Adipocyte (in vitro differentiated cells): ENCODE results near the gene PKDREJ.

Experiments used
- DNase-seq: peaks from one replicate; pipeline ENCODE4 v3.0.0-alpha.2; 2015; ENCODE audit warnings: low read depth
- H3K27me3 ChIP-seq: replicated peaks from 2 replicates; pipeline ENCODE4 v1.7.0; 2013; ENCODE audit warnings: mild to moderate bottlenecking, low read length, moderate library complexity; ENCODE audit not compliant: control insufficient read depth, insufficient read depth
- H3K36me3 ChIP-seq: 2 replicates; pipeline ENCODE4 v1.7.0; 2013; ENCODE audit warnings: low read length, mild to moderate bottlenecking, moderate library complexity; ENCODE audit not compliant: control insufficient read depth, insufficient read depth, severe bottlenecking
- H3K4me1 ChIP-seq: 2 replicates; pipeline ENCODE4 v1.7.0; 2013; ENCODE audit warnings: mild to moderate bottlenecking, low read length, moderate library complexity; ENCODE audit not compliant: control insufficient read depth, insufficient read depth
- H3K4me3 ChIP-seq: 2 replicates; pipeline ENCODE4 v1.7.0; 2013; ENCODE audit warnings: mild to moderate bottlenecking, low read length, moderate library complexity
- H3K9ac ChIP-seq: 2 replicates; pipeline ENCODE4 v1.7.0; 2013; ENCODE audit warnings: mild to moderate bottlenecking, low read length, moderate library complexity
- H3K9me3 ChIP-seq: 2 replicates; pipeline ENCODE4 v1.7.0; 2013; ENCODE audit warnings: mild to moderate bottlenecking, low read length, moderate library complexity; ENCODE audit not compliant: control insufficient read depth

PKDREJ gene

DNA sequence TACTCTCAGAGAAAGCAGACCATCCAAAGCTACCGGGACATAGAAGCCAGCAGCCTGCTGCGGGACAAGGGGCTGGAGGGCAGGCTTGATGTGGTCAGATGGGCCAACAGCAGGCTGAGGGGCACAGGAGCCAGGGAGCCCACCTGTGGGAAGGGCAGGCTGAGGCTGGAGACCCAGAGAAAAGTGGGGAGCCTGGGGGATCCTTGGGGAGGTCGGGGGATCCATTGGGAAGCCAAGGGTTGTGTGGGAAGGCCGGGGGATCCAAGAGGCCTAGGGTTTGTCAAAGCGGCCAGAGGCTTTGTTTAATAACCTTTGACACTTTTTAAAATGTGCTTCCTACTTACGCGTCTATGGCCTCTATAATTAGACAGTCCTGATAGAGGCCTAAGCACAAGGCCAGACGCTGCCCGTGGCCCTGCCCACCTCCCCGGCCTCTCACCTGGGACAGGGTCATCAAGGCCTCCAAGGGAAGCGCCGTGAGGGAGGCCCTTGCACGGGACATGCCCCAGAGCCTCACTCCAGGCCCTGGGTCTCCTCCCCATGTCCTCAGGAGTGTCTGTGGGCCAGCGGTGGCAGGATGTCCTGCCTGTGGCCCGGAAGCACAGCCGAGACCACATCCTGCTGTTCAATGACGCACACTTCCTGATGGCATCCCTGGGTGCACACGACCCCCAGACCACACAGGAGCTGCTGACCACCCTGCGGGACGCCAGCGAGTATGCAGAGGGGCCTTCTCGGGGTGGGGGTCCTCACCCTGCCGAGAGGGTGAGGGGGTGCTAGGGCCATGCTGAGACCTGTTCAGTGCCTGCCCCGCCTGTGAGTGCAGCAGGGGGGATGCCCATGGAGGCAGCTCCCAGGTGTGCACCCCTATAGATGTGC is 25.0 kb upstream of the PKDREJ start:
- Histone ChIP-seq H3K4me3 (no peak overlapping the region), H3K9me3 (no peaks in the 10 kb centered on the region), H3K9ac (no peak overlapping the region), H3K36me3 (peaks cover 90% of the 10 kb centered on the region), H3K27me3 (no peaks in the 10 kb centered on the region), H3K4me1 (peaks cover 7% of the 10 kb centered on the region)
- no peak for DNase-seq

DNA sequence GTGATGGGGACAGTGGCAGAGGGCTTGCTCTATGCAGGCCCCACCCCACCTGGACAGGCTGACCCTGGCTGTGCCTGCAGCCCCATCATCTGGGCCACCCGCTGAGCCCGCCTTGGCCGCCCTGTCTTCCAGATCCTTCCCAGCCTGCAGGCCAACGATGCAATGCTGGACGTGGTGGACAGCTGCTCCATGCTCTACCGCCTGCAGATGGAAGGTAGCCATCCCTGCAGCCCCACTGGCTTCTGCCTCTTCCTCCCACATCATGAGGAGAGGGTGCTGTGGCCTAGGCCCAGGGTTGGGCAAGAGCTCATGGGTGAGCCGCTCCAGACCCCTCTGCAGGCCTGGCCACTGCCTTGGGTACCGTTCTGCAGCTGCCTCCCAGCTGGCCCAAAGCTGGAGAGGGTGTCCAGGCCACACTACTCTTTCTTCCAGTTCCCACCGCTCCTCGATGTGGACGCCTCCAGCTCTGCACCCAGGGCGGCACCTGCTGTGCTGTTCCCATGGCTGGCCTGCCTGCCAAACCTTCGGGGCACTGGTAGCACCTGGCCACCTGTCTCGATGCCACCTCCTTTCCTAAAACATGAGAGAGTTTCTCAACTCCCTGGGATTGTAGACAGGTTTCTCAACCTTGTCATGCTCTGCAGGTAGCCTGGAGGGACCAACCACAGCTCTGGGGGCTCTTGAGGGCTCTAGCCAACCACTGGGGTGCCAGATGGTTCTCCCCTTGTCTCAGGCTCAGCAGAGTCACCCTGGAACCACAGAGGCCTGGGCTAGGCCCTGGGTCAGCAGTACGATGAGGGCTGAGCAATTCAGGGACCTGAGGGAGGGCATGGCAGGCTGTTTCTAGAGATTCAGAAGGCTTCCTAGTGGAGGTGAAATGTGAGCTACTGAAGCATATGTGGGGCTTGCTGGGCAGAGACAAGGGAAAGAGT is 24.1 kb upstream of the PKDREJ start:
- no peaks in the 10 kb centered on the region for H3K27me3 ChIP-seq
- H3K4me1 ChIP-seq = peaks cover 7% of the 10 kb centered on the region
- H3K4me3 ChIP-seq = no peak overlapping the region
- H3K36me3 ChIP-seq = peaks cover 86% of the 10 kb centered on the region
- DNase-seq = no peak
- H3K9me3 ChIP-seq = no peaks in the 10 kb centered on the region
- no peak overlapping the region for H3K9ac ChIP-seq

DNA sequence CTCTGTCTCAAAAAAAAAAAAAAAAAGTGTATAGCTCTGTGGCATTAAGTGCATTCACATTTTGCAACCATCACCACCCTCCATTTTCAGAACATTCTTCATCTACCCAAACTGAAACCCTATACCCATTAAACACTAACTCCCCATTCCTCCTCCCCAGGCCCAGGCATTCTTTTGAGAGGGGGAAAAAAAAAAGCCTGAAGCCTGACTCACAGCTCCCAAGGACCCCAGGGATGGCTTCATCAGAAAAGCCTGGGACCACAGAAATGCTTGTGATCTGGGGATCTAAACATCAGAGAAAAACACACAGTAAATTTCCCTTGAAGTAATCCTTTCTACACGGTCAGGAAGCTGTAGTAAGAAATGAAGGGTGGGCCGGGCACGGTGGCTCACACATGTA is 22.9 kb upstream of the PKDREJ start:
- Histone ChIP-seq H3K9me3 (no peaks in the 10 kb centered on the region), H3K36me3 (peaks cover 90% of the 10 kb centered on the region), H3K9ac (no peak overlapping the region), H3K4me1 (peaks cover 7% of the 10 kb centered on the region), H3K4me3 (no peak overlapping the region), H3K27me3 (no peaks in the 10 kb centered on the region)
- peak; percentile 63 for DNase-seq

DNA sequence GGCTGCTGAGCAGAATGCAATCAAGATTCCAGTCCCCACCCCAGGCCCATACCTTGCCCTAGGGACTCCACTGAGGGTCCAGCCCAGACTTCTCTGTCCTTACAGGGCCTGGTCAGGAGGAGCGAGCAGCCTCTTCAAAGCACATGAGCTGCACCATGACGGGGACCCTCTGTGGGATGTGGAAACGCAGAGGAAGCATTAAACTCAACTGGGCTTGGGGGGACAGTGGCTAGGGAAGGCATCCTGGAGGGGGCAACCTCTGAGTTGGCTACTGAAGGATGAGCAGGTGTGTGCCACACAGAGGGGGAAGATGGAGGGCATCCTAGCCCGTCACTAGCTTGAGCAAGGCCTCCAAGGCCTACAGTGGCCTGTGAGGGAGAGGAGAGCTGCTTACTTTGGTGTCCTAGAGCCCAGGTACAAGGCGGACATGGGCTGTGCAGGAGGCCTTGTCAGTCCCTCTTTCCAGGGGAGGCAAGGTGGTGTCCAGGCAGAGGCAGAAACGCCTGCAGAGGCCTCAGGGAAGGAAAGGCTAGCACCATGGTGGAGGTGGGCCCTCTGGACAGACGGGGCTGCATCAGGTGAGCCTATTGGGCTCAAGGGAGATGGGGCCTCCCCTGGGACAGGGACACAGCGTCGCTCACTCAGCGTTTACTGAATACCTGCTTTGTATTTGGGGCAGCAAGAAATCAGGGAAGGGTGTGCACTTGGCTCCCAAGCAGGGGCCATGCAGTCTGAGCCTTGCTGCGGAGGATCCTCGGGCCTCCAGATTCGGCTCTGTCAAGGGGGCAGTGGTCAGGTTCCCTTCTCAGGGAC is 18.9 kb upstream of the PKDREJ start:
- Histone ChIP-seq H3K4me3 (no peak overlapping the region), H3K9ac (no peak overlapping the region), H3K36me3 (peaks cover 89% of the 10 kb centered on the region), H3K27me3 (no peaks in the 10 kb centered on the region), H3K4me1 (peaks cover 7% of the 10 kb centered on the region), H3K9me3 (no peaks in the 10 kb centered on the region)
- no peak for DNase-seq

DNA sequence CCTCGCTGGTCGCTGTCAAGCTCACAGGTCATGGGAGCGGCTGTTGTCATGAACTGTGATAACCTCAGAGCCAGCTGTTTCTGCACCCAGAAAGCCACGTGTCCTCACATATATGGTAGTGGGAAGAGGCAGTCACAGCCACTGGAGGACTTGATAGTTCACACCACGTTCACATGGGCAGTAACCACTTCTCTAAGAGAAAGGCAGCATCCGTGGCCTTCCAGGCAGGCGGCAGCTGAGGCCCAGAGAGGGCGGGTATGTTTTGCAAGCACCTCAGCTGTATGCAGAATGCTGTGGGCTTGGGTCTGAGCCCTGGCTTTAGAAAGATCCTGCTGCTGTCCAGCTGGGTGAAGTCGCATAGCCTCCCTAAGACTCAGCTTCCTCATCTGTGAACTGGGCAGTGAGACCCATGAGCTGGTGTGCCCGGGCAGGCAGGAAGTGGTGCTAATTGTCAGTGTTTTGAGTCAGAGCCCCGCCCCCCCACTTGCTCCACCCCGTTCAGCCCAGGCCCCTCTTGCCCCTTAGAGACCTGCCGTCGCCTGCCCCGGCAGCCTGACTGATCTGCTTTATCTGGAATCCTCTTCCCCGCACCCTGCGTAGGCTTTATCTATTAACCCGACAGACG is 18.0 kb upstream of the PKDREJ start:
- H3K36me3 ChIP-seq = peaks cover 86% of the 10 kb centered on the region
- no peak overlapping the region for H3K9ac ChIP-seq
- no peak for DNase-seq
- no peaks in the 10 kb centered on the region for H3K9me3 ChIP-seq
- no peaks in the 10 kb centered on the region for H3K27me3 ChIP-seq
- peaks cover 7% of the 10 kb centered on the region for H3K4me1 ChIP-seq
- no peak overlapping the region for H3K4me3 ChIP-seq

DNA sequence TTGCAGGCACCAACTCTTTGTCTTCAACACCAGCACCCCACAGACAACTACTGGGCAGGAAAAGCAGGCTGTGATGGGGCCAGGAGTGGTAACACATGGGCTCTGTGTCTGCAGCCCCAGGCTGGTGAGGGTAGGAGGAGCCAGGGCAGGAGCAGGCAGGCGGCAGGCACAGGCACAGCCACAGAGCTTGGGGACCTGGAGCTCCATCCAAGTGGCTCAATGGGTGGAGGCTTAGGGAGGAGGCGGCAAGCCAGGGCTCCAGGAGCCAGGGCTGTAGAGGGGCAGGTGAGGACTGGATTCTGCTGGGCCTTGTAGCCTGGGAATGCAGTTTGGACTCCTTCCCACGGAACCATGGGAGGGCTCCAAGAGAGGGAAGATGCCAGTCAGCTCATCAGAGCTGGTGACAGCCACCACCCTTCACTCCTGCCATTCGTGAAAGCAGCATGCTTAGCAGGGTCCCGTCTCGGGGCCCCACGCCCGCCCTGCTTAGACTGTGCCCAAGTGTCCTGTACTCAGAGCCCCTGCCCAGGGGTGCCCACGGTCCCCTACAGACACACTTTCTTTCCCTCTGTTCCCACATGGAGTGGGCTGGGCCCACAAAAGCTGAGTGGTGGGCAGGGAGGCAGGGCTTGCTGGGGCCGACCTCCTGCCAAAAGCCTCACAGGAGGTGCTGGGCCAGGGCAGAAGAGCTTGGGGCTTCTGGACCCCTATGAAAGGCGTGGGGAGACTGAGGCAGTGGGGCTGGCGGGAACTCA is 17.1 kb upstream of the PKDREJ start:
- Histone ChIP-seq H3K9ac (no peak overlapping the region), H3K4me3 (no peak overlapping the region), H3K4me1 (peaks cover 7% of the 10 kb centered on the region), H3K9me3 (no peaks in the 10 kb centered on the region), H3K27me3 (no peaks in the 10 kb centered on the region), H3K36me3 (peaks cover 86% of the 10 kb centered on the region)
- no peak for DNase-seq

DNA sequence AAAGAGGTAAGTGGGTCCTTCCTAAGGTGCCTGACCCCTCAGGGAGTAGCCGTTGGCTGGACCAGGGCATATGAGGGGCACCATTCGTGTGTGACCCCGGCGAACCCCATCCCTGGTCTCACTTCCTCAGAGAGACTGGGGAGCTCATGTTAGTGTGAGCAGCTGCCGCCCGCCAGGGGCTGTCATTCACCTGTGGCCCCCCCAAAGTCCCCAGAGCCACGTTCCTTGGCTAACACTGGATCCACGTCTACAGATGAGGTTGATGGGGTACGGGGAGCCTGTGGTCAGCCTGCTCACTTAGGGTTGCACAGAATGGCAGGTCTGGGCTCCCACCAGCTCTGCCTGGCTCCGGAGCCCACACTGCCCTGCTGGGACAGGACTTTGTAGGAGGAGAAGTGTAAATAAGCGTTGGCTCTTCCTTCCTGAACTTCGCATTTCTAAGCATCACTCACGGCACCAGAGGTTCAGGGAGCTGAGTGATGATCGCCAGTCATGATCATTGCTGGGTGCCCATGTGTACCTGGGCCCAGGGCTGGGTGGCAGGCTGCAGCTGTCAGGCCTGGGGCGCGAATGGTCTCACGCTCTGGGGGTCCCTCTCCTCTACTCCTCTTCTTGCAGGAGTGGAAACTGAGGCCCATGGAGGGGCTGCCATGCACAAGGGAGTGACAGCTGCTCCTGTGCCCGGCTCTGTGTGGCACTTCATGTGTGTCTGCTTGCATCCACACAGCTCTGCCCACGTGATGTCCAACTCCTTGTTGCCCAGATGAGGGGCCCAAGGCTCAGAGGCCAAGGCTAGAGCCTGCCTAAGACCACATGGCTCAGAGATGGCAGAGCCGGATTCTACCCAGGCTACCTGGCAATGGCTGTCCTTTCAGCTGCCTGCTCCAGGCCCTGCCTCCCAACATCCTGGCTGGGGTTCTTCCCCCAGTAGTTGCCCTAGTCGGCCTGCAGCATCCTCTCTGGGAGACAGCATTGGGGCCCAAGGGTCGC is 15.8 kb upstream of the PKDREJ start:
- H3K9ac ChIP-seq = no peak overlapping the region
- H3K27me3 ChIP-seq = no peaks in the 10 kb centered on the region
- H3K4me3 ChIP-seq = no peak overlapping the region
- peaks cover 84% of the 10 kb centered on the region for H3K36me3 ChIP-seq
- no peak for DNase-seq
- no peaks in the 10 kb centered on the region for H3K4me1 ChIP-seq
- H3K9me3 ChIP-seq = no peaks in the 10 kb centered on the region

DNA sequence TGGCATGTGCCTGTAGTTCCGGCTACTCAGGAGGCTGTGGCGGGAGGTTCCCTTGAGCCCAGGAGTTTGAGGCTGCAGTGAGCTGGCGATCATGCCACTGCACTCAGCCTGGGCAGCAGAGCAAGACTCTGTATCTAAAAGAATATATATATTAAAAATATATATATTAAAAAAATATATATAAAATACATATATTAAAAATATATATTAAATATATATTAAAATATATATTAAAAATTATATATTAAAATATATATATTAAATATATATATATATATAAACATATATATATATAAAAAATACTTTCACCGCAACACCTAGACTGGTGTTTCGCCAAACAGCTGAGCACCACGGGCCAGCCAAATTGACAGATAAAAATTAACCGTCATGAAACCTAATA is 13.4 kb upstream of the PKDREJ start:
- Histone ChIP-seq H3K36me3 (peaks cover 93% of the 10 kb centered on the region), H3K27me3 (no peaks in the 10 kb centered on the region), H3K4me1 (no peaks in the 10 kb centered on the region), H3K4me3 (no peak overlapping the region), H3K9ac (no peak overlapping the region), H3K9me3 (no peaks in the 10 kb centered on the region)
- DNase-seq = no peak

DNA sequence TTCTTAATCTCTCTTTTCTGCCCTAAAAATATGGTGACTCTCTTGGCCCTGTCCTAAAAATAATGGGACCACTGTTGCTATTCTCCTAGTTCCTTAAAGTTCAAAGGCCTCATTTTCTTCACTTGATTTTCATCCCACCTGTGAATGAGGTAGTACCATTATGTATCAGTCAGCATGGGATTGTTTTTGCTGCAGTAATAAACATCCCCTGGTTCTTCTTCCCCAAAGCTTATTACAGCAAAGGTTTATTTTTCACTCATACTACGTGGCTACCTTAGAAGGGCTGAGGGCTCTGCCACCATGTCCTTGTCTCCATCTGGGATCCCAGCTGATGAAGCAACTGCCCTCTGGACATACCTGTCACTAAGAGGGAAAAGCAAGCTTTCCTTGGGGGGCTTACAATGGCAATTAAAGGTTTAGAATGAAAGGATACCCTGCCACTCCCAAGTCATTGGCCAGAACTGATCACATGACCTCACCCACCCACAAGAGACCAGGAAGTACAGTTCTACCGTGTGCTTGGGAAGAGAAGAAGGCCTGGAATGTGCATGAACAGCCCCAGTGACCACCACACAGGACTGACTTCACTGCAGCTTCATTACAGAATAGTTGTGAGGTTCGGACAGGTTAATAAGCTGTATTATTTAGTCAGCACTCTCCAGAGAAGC is 12.4 kb upstream of the PKDREJ start:
- Histone ChIP-seq H3K36me3 (peaks cover 84% of the 10 kb centered on the region), H3K9me3 (no peaks in the 10 kb centered on the region), H3K4me3 (no peak overlapping the region), H3K9ac (no peak overlapping the region), H3K4me1 (no peaks in the 10 kb centered on the region), H3K27me3 (no peaks in the 10 kb centered on the region)
- DNase-seq = no peak
